Epidermal melanocyte (primary cell): ENCODE measurements around the gene UBR2.
"Not testable (repeated sequence)": the region's sequence is repeated elsewhere in the genome, so short reads cannot be mapped to it uniquely, and the experiment has no call there.

Source experiments
- DNase-seq: peaks from one replicate; pipeline ENCODE4 v3.0.0; 2011; ENCODE audit warnings: low spot score; ENCODE audit not compliant: insufficient read length

Gene UBR2

DNA sequence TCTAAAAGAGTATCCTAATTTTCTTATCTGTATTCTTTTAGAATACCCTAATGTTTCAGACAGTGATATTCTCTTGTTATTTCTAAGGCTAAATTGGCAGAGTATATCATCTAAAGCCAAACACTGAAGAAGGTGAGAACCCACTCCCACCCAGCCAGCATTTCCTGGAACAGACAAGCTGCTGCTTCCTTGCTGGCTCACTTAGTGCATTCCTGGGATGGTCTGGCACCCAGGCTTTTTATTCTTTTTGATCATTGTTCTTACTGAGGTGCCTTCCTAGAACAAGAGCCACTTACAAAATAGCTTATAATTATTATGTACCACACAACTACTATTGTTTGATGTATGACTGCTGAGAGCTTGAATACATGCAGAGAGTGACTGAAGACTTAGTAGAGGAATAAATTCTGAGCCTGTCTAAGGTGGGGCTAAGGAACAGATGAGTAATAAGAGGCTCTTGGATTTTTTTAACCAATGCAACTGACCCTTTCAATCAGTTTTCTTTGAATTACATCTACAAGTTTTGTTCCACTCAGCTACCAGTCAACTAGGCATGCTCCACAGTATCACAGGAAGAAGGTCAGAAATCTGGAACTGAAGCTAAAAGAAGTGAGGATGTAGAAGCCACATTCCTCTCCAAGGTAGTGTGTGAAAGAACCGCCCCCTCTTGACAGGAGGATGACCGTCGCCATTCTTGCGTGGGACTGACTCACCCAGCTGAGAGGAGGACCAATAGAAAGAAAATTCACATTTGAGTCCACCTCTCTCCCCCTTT lies 128.5 kb downstream of the UBR2 start:
- no peak for DNase-seq

DNA sequence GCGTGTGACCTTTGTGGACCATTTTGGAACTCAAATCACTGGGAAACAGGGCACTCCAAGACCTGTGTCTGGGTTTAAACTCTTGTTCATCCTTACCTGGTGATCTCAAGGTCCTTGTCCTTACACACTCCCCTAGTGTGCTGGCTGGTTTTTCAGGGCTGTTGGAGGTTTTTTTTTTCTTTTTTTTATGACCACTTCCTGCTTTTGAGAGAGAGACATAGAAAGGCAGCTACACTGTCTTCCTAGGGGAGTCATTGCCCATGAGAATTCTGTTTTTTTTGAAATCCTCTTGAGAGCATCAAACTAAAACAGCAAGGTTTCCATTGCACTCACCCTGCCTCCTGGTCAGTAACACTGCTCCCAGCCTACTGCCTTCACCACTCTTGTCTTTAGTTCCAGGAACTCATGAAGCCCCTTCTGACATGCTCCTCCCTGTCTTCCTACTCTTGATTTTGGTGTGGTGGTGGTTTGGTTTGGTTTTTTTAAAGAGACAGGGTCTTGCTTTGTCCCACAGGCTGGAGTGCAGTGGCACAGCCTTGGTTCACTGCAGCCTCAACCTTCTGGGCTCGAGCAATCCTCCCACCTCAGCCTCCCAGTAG lies 130.0 kb downstream of the UBR2 start:
- DNase-seq = no peak

DNA sequence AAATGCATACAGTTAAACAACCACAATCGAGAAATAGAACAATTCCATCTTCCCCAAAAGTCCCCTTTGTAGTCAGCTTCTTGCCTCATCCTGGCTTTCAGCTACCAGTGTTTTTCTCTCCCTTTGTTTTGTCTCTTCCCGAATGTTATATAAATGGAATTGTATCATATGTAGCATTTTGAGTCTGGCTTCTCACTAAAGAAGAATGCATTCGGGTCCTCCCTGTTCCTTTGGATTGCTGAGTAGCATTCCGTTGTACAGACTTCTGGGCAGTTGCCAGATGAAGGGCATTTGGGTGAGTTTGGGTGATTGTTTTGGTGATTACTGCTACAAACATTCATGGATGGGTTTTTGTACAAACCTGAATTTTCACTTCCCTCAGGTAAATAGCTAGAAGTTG lies 130.8 kb downstream of the UBR2 start:
- peak; percentile 25 for DNase-seq

DNA sequence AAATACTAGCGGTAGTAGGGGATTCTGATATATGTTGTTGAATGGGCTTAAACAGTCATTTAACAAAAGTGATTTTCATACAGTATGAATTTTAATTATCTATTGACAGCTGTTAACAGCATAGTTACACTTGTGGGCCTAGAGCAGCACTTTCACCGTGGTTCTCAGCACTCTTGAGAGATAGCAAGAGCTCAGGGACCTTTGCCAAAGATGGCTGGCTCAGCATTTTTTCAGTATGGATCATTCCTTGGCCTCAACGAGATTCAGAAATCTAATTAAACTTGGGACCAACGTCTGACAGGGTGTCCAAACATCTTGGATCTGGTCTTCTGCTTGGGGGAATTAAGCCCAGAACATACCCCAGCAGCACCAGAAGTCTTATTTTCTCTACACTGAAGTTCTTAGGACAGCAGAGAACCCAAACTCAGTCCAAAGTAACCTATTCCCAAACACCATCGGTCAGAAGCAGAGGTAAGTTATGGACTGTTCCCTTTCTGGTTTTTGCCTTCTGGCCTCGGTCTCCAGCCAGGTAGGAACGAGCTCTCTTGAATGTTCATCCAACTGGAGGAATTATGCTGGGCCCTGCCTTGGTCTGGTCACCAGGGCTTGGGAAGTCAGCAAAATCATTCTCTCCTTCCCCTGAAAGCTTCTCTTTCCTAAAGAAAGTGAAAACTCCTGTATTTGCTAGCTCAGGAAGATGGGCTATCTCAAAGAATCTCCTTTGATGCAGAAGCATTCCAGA lies 132.9 kb downstream of the UBR2 start:
- no peak for DNase-seq

DNA sequence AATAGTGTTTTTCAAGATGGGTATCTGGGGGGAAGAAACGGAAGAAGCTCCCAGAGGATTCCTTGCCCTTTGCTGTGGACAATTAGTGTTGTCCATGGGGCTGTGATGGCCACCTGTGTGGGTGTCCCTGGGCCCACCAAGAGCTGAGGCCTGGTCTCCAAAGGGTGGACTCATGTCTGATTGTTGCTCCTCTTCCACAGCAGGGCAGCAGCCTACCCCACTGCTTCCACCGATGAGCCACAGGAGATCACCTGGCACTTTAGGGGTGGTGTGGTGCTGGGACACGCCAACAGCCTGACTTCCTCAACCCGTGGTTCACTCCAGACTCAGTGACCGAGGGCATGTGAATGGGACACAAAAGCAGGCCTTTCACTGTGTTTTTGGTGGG lies 133.4 kb downstream of the UBR2 start:
- DNase-seq = no peak

DNA sequence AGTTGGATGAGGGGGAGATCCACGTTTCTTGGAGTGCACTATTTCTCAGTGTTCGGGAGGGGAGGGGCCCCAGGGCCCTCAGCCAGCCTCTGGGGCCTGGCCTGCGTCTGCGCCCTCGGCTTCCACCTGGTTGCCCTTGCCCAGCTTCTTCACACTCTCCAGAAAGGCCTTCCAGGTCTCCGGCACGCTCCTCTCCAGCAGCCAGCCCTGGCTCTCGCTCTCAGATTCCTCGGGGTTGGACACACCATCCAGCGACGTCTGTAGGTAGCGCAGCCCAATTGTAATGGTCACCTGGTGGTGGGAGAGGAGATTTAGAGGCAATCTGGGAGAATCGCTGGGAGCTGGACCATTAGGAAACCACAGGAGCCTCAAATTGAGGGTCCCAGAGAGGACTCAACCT lies 134.4 kb downstream of the UBR2 start:
- no peak for DNase-seq

DNA sequence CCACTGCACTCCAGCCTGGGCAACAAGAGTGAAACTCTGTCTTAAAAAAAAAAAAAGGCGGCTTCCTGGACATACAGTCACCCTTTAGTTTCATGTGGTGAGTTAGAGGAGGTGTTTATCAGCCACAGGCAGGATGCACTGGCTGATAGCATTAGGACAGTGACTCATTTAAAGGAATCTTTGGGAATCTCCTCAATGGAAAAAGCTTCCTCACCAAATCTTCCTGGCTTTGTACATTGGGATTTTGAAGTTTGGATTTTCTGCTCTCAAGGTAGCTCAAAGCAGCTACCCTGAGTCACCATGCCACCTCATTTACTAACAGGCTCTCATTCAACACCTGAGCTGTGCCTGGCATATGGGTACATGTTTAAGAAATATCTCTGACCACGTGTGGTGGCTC lies 138.4 kb downstream of the UBR2 start:
- no peak for DNase-seq

DNA sequence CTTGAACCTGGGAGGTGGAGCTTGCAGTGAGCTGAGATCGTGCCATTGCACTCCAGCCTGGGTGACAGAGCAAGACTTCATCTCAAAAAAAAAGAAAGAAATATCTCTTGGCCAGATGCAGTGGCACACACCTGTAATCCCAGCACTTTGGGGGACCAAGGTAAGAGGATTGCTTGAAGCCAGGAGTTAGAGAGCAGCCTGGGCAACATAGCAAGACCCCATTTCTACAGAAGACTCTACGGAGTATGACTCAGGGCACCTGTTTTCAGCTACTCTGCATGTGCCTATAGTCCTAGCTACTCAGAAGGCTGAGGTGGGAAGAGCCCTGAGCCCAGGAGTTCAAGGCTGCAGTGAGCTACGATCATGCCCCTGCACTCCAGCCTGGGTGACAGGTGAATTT lies 139.0 kb downstream of the UBR2 start:
- not testable (repeated sequence) for DNase-seq

DNA sequence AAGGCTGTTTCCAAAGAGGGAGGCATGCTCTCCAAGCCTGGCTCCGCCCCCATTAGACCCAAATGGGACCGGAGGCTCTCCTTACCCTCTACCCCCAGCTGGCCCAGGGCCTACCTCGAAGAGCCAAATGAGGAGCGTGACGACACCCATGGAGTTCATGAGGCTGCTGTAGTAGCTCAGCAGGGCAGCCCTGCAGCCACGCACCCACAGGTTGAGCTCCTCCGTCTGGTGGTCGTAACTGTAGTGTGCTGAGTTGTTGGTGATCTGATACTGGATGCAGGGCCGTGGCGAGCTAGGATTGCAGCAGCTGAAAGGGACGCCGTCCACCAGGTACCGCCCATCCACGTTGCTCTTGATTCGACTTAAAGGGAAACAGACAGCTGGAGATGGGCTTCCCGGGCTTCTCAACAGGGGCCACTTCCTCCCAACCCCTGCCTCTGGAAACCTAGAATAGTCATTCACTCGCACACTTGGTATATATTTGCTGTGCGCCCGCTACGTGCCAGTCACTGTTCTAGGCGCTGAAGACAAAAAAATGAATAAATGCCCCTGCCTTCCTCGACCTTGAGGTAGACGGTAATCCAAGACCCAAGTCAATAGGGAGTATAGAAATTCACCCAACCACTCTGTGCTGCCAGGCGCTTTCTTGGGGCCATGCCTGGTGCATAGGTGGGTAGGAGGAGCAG lies 140.6 kb downstream of the UBR2 start:
- DNase-seq = no peak

DNA sequence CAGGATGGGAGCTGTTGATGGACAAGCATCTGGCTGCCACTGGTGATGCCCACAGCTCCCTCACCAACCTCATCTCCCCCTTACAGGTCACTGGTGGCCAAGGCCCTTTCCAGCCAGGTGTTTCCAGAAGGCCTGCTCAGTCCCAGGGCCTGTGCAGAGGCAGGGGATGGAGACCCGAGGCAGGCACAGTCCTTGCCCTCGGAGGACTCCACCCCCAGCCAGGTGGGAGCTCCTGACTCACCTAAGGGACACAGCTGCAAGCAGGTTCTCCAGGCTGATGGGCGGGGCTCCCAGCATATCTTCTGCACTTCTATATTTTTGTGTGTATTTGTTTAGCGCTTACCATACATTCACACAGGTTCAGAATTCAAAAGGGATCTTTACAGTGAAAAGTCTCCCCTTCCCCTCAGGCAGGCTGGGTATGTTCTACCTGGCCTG lies 141.1 kb downstream of the UBR2 start:
- no peak for DNase-seq

DNA sequence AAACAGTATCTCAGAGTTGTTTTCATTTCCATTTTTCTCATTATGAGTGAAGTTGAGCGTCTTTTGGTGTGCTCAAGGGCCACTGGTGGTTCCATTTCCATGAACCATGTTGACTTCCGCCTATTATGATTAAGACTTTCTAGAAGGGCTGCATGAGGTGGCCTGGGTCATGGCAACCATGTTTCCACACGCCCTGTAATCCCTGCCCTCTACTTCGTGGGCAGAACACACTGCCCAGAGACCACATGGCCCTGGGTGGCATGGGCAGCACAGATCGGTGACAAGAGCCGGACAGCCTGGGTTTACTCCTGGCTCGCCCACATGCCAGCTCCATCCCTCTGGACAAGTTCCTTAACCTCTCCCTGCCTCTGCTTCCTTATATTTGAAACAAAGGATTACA lies 143.8 kb downstream of the UBR2 start:
- no peak for DNase-seq

DNA sequence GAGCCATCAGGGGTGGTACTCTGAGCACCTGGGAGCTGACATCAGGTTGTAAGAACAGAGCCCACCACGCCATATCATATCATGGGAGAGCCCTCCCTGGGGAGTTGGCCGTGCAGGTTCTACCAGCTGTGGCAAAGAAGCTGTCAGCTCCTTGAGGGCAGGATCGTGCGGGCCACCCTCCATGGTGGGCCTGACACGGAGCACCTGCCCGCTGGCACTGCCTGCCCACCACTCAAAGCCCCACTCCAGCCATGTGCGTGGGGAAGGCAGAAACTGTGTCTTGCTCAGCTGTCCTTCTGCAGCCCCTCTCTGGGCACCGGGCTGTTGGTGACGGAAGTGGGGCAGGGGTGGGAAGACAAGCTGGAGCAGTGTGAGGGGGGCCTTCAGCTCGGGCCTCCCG lies 144.3 kb downstream of the UBR2 start:
- no peak for DNase-seq

DNA sequence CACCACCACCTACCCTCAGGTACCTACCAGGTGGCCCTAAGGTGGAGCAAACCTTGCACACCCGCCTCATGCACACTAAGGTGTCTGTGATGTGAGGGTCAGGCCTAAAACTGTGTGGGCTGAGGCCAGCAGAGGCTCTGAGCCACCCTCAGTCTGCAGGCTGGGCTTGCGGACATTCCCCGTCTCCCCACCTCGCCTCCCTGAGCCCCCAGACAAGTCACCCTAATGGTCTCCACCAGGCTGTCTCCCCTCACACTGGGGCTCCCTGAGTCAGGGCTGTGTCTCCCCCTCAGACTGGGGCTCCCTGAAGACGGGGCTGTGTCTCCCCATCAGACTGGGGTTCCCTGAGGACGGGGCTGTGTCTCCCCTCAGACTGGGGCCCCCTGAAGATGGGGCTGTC lies 146.0 kb downstream of the UBR2 start:
- no peak for DNase-seq

DNA sequence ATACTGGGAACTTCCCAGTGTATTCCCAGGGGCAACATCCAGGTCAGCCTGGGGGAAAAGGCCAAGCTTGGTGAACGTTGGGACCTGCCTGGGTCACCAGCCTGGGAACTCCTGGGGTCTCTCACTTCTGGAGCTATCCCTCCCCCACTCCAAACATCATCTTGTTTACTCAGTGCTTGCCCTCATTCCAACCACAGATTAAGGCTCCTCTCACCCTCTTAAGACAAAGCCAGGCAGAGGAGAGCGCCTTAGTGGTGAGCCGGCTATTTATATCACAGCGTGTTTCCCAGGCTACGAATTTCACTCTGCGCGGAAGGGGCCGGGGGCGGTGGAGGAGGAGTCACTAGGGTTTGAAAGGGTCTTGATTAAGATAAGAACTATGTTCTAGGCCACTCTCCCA lies 146.5 kb downstream of the UBR2 start:
- DNase-seq = no peak

DNA sequence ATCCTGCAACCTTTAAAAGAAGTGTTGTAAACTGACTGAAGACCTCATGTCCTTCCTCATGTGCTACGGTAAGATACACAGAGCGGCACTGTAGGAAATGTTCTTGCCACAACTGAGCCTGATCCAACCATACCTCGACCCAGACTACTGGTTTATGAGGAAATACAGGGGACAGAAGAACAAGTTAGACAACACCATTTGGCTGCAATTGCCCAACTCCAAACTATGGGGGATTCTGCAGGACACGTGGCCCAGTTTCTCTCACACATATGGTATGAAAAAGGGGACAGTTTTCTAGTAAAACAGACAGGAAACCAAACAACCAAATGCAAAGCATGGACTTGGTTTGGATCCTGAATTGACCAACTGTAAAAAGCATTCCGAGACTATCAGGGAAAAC lies 148.1 kb downstream of the UBR2 start:
- DNase-seq = no peak

DNA sequence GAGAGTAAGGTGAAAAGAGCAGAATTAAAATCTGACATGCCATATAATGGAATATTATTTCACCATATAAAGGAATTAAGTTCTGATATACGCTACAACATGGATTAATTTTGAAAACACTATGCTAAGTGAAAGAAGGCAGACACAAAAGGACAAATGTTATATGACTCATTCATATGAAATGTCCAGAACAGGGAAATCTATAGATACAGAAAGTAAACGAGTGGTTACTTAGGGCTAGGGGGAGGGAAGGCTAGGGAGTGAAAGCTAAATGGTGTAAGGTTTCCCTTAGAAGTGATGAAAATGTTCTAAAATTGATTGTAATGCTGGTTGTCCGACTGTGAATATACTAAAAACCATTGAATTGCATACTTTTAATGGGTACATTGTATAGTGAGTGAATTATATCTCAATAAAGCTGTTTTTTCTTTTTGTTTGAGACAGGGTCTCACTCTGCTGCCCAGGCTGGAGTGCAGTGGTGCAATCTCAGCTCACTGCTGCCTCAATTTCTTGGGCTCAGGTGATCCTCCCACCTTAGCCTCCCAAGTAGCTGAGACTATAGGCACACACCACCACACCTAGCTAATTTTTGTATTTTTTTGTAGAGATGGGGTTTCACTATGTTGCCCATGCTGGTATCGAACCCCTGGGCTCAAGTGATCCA lies 150.4 kb downstream of the UBR2 start:
- DNase-seq = no peak

DNA sequence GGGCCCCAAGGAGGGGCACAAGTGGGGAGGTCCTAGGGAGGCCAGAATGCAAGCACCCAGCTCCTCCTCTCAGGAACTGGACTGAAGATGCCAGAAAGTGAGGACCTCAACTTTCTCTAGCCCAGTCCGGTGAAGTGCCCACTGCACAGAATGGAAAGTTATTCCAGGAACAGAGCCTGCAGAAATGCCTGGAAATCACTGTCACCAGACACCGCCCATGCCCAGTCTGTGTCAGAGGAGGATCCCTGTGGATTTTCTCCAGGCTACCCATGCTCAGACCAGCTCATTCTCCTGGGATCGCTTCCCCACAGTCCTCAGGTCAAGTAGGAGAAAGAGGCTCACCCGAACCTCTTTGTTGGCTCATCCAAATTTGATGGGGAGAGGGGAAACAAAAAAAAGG lies 152.0 kb downstream of the UBR2 start:
- DNase-seq = no peak

DNA sequence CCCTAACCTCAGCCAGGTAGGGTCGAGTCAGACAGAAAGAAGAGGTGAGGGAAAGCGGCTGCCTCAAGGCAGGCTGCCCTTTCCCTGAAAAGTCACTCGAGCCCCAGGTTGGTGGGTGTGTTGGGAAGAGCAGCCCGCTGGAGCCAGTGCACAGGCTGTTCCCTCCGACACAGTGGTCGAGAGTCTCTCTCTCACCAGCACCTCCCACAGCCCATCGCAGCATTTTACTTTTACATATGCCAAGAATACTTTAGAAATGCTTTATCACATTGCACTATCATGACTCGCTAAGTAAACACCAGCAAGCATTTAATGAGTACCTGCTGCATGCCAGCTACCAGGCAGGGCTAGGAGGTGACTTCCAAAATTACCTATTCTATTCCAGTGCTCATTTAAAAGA lies 156.9 kb downstream of the UBR2 start:
- DNase-seq = no peak

DNA sequence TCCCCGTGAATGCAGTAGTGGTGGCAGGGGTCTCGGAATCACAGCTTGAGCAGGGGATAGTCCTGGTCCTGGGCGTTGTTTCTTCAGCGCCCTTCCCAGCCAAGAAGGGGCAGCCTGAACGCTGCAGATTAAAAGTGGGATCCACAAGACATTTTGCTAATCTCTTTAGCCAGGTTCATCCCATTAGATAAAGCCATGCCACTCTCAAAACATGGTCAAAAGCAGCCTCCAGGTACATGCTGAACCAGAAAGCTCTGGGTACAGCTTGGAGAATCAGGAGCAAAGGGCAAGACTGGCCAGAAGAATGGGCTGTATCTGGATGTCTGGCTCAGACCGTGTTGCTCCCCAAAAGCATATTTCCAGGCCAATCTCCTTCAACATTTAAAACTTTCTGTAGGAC lies 158.7 kb downstream of the UBR2 start, which contains the start of gene PRPH2:
TSS of gene PRPH2 (minus strand) at position 101 of the 400 bp plus-strand sequence. CDS start 263 bp downstream, outside the sequence.
- no peak for DNase-seq

DNA sequence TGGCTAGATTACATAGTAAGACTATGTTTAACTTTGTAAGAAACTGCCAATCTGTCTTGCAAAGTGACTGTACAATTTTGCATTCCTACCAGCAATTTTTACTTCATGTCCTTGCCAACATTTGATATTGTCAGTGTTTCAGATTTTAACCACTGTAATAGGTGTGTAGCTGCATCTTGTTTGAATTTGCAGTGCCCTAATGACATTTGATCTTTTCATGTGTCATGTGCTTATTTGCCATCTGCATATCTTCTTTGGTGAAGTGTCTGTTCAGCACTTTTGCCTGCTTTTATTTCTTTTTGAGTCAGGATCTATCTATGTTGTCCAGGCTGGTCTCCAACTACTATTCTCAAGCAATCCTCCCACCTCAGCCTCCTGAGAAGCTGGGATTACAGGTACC lies 161.0 kb downstream of the UBR2 start:
- no peak for DNase-seq

DNA sequence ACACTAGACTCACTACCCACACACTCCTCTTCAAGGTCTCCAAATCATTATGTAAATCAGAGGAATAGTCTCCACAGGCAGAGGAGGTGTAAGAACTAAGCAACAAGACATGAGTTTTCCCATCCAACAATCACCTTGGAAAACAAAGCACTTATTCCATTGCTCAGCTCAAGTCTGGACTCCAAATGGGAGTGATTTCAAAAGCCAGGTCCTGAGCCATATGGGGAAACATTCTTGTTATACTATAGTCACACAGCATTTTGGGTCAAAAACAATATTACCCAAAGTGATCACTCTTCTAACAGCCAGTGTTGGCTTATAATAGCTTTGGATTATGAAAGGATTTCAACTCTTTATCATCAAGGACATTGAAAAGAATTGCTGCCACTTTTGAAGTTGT lies 162.2 kb downstream of the UBR2 start:
- no peak for DNase-seq
